Thyroid gland (tissue), 4 donors: ENCODE measurements around the gene ACADVL.

Source experiments
- CTCF ChIP-seq, 6 experiments: fragments of 200-600 bp in 3 of 6; fragments of 450-650 bp in 3 of 6; sonication (generic) in 3 of 6; IDR thresholded peaks; one replicate each; pipeline ENCODE4 v1.5.1; 2016 to 2019; ENCODE audit warnings: antibody characterized with exemption in 6 of 6, mild to moderate bottlenecking in 2 of 6, inconsistent platforms in 1 of 6, moderate library complexity in 1 of 6
- POLR2A ChIP-seq, 2 donors: fragments of 450-650 bp; IDR thresholded peaks; one replicate each; pipeline ENCODE4 v1.6.1; 2017; ENCODE audit warnings: antibody characterized with exemption in 2 of 2, mild to moderate bottlenecking in 2 of 2, moderate library complexity in 1 of 2

GRCh38 chr17:7252176-7253043 lies 32.7 kb downstream of the ACADVL start, which contains the start of gene ELP5:
- peak; percentile 39 to 77 for TF ChIP-seq POLR2A (IDR thresholded peaks at IDR 0.05)
- TF ChIP-seq CTCF (IDR thresholded peaks at IDR 0.05), result peak in 5 of 6 experiments; percentile 14 to 34 (median 25)
